RCC 7860 (cell line): ENCODE measurements around the gene DLGAP3.
"Not testable (repeated sequence)": the region's sequence is repeated elsewhere in the genome, so short reads cannot be mapped to it uniquely, and the experiment has no call there.

Experiments
- DNase-seq: peaks from one replicate; pipeline ENCODE4 v3.0.0-alpha.2; 2015; ENCODE audit warnings: low spot score
- FAIRE-seq: peaks from 2 replicates; lab custom pipeline; 2012; peaks lifted over from hg19 to GRCh38; lab: Jason Lieb, UNC

Gene DLGAP3

DNA sequence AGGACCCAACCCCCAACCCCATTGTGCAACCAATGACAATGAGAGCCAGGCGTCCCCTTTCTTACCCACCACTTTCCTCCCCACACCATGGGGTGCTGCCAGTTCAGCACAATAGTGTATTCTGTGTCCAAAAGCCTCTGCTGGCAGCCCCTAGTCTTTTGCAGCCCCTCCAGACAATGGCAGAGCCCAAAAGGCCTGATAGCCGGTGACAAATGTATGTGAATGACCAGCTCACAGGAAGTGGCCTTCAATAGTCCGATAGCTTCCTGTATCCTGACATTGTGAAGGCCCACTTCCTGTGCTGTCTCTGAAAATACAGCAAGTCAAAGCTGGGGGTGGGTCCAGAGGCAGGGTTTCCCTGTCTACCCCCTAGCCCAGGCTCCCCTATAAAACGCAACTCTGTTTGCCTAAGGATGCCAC, 86.5 kb downstream of the DLGAP3 start:
- FAIRE-seq: no peak
- no peak for DNase-seq

DNA sequence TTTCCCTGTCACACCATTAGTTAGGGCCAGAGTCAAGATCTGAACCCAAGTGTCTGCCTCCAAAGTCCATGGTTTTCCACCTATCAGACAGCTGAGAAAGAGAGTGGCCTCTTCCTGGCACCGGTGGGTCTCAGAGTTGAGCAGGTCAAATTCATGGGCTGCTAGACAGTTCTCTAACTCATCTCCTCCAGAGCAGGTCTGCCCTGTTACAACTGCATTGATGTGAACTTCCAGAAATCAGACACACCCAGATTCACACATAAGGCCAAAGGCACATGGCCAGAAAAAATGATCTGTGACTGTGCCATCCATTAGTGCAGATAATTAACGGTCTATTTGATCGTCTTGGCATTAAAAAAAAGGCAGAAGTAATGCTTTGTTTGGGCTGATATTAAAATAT, 87.4 kb downstream of the DLGAP3 start:
- FAIRE-seq: no peak
- DNase-seq: no peak

DNA sequence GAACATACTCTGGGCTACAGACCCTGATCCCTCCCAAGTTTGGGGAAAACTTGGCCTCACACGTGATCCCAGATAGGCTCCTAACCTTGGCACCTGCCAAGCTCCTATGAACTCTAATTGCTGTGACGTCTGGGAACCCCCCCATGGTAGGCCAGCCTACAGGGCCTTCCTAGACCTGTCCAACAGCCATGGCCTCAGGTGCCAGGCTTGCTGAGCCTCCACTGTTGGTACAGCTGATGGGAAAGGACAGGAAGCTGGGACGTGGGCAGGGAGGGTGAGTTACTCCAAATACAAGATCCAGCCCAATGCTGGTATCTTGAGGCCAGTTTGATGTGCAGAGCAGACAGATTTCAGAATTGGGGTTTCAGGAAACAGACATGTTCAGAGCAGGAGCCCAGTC, 89.0 kb downstream of the DLGAP3 start:
- no peak for DNase-seq
- FAIRE-seq: no peak

DNA sequence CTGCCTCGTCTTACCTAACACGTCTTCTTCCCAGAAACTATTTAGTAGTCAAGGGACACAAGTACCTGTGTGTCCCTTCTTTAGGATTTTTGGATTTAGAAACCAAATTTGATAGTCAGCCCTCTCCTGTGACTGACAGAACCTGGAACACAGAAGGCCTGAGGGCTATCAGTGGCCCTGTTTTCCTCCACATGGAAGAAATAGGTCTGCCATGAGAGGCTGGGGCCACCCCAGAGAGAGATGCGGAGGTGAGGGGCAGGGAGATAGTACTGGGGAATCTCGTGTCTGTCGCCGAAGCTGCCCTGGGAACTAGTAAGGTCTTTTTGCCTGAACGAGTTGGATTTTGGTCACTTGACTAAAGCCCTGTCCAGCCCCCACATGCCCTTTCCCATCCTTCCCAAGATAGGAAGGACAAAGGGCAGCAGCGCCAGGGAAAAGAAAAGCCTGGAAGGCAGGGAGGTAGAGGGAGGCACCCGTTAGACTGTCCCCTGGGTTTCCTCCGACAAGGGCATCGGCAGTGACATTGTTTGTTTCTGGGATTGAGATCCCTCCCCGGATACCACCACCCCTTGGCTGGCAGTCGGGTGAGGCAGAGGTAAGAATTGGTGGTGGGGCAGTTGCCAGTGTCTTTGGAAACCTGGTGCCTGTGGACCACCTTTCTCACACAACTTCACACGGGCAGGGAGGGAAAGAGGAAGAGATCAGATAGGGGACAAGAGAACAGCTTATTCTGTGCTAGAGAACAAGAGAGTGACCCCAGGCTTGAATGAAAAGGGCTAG, 89.7 kb downstream of the DLGAP3 start:
- FAIRE-seq (no peak), DNase-seq (no peak)

DNA sequence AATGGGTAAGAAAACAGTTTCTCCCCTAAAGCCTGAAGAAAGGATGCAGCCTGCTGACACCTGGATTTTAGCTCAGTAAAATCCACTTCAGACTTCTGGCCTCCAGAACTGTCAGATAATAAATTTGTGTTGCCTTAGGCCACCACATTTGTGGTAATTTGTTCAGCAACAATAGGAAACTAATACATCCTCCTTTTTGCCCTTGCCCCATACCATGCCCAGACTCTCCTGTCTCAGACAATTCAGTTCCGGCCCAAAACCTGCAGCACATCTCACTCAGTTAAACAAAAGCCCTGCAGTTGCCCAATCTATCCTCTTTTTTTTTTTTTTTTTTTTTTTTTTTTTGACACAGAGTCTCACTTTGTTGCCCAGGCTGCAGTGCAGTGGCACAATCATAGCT, 95.7 kb downstream of the DLGAP3 start:
- no peak for DNase-seq
- no peak for FAIRE-seq

DNA sequence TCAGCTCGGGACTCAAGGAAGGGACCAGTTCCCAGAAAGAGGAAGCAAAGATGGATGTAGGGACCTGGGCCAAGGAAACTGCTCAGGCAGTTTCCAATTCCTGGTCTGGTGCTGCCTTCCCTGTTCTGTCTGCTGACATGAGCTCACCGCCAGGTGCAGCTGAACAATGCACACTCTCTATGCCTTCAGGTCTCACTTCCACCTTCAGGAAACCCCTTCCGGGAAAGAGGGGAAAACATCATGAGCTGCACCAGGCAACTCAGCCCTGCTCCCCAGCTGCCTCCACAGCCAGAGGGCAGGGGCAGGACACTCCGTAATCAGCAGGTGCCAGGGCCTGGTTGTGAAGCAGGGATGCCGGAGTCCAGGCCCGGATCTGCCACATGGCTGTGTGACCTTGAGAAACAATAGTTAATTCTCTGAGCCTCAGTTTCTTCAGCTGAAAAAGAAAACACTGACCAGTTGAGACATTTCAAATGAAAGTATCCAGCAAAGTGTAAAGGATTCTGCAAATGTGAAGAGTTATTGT, 97.7 kb downstream of the DLGAP3 start:
- FAIRE-seq (no peak), DNase-seq (no peak)

DNA sequence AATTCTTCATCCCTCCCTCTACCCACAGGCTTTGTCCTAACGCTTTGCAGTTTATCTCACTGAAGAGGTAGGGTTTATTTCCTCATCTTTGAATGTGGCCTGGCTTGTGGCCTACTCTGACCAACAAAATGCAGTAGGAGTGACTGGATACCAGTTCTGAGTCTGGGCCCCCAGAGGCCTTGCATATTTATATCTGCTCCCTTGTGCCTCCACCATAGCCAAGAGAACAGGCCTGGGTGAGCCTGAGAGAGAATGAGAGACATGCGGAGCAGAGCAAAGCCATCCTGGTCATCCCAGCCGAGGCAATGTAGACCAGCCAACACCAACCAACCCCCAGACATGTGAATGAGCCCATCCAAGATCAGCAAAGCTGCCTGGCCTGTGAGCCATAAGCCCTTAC, 100.2 kb downstream of the DLGAP3 start:
- no peak for FAIRE-seq
- DNase-seq: no peak

DNA sequence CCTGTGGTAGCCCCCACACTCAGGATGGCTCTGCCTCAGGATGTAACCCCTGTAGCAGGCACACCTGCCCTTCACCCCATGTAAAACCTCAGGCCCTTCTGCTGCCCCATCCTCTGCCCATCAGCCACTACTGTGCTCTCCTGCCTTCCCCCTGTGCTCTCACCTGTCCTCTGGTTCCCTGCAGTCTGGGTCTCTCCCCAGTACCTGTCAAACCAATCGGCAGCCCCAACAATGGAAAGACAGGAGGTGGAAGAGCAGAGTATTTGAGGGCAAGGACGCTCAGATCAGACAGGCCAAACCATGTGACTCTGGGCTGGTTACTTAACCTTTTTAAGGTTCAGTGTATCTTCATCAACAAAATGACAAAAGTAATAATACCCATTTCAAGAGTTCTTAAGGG, 100.8 kb downstream of the DLGAP3 start:
- no peak for FAIRE-seq
- no peak for DNase-seq

DNA sequence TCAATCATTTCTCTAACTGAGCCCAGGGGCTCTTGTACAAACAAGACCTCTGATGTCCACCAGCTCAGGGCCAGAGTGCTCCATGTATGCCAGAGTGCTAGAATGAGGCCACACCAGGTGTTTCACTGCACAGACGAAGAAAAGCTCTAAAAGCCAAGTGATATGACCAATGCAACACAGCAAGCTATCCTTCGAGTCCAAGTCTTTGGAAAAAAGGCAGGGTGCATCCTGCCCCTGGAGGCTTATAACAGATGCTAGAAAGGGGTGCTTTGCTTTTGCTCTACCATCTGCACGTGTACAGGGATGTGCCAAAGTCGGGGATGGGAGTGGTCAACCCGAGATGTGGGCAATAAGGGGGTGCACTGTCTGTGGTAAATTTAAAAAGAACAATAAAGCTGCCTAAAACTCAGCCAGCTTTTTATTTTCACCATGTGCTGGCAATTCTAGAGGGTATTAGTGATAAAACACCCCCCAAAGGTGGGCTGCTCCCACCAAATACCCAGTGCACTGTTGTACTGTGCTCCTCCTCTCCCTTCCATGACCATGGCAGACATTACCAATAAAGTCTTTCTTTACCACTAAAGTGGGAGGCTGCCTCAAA, 102.0 kb downstream of the DLGAP3 start:
- no peak for FAIRE-seq

DNA sequence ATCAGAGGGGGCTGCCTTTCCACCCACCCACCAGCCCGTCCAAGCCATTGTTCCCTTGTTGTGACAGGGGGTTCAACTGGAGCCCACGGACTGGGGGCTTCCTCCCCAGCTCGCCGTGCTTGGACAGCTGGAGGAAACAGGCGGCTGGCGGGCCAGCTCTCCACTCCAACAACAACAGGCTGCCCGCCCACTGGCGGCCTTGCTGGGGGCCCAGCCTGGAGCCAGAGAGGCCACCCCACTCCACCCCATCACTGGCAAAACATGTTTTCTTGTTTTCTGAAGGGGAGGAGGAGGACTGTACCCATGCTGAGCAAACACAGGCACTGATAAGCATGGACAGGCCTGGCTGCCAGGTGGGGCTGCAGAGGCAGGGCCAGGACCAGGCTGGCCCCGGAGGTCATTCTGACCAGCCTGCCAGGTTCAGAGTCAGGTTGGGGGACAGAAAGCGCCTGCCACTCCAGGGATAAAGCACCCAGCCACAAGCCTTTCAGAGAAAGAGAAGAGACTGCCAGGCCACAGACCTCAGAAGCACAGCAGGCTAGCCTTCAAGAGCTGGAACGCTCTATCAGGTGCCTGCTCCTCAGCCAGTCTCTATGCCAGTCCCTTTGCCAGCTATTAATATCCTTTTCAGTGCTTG, 103.9 kb downstream of the DLGAP3 start:
- FAIRE-seq (no peak), DNase-seq (no peak)

More for the DNA sequence above, 102.0 kb downstream of the DLGAP3 start:
- DNase-seq: no peak

DNA sequence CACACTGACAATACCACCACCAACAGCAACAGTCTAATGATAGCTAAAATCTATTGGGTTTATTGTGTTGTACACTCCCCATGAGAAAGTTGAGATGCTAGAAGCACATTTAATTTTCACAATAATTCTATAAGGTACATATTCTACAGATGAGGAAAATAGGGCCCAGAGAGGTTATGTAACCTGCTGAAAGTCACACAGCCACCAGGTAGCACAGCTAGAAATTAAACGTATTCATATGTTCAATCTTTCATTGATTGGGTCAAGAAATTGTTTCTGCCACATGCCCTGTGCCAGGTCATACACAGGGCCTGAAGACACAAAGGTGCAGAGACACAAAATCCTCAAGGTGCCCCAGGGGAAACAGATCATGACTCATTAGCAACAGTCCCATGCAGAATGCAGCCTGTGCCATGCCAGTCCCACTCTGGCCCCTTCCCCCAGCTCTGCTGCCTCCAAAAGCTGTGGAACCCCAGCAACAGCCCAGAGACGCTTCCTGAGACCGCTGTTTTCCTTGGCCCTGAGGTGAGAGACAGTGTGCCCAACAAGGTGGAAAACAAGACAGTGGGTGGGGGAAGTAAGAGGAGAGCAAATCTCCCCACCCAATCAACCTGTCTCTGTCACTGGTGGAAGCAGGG, 104.5 kb downstream of the DLGAP3 start:
- DNase-seq (no peak), FAIRE-seq (no peak)

DNA sequence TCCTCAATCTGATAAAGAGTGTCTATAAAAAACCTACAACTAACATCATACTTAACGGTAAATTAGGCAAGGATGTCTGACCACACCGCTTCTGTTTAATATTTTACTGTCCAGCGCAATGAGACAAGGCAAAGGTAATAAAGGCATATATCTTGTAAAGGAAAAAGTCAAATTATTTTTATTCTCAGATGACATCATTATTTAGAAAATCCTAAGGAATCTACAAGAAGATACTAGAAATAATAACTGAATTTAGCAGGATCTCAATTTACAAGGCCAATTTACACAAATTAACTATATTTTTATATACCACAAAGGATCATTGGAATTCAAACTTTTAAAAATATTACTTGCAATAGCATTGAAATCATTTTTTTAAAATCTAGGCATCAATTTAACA, 107.2 kb downstream of the DLGAP3 start:
- FAIRE-seq (no peak), DNase-seq (no peak)

DNA sequence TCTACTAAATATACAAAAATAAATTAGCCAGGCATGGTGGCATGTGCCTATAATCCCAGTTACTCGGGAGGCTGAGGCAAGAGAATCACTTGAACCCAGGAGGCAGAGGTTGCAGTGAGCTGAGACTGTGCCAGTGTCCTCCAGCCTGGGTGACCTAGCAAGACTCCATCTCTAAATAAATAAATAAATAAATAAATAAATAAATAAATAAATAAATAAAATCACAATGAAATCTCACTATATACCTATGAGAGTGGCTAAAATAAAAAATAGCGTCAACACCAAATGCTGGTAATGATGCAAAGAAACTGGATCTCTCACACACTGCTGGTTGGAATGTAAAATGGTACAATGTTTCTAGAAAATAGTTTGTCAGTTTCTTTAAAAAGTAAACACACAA, 110.6 kb downstream of the DLGAP3 start:
- DNase-seq: not testable (repeated sequence)

DNA sequence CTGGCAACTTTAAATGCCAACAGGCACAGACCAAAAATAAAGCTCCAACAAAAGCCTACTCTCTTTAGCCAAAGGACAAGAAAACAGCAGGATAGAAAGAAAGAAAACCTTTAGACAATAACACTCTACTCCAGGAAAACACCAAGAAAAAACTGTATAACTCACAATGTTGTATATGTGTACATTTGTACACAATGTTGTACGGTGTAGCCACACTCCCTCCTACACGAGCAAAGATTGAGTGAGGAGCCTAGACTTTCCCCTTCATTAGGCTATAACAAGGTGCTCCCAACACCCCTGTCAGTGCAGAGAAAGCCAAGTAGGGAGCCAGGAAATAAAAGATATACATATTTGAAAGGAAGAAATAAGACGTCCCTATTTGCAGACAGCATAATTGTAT, 112.7 kb downstream of the DLGAP3 start:
- no peak for FAIRE-seq
- no peak for DNase-seq

More for the DNA sequence above, 110.6 kb downstream of the DLGAP3 start:
- FAIRE-seq: not testable (repeated sequence)

DNA sequence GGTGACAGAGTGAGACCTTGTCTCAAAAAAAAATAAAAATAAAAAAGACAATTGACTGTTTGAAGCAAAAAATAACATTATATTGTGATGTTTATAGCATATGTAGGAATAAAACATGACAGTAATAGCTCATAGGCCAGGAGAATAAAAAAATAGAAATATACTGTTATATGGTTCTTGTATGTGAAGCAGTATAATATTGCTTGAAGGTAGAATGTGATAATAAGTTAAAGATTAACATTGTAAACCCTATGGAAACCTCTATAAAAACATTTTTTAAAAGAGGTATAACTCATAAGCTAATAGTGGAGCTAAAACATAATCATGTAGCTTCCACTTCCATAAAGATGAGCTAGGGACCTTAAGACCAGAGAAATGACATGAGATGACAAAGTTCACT, 113.1 kb downstream of the DLGAP3 start:
- DNase-seq (no peak), FAIRE-seq (no peak)
